NCI-H1436 (cell line): Measurements from ENCODE around the gene FGD6.
"Not testable (repeated sequence)": the region's sequence is repeated elsewhere in the genome, so short reads cannot be mapped to it uniquely, and the experiment has no call there.

Source experiments
- DNase-seq: peaks from one replicate; lab custom pipeline; 2025; lab: John Stamatoyannopoulos, UW

The FGD6 gene

DNA sequence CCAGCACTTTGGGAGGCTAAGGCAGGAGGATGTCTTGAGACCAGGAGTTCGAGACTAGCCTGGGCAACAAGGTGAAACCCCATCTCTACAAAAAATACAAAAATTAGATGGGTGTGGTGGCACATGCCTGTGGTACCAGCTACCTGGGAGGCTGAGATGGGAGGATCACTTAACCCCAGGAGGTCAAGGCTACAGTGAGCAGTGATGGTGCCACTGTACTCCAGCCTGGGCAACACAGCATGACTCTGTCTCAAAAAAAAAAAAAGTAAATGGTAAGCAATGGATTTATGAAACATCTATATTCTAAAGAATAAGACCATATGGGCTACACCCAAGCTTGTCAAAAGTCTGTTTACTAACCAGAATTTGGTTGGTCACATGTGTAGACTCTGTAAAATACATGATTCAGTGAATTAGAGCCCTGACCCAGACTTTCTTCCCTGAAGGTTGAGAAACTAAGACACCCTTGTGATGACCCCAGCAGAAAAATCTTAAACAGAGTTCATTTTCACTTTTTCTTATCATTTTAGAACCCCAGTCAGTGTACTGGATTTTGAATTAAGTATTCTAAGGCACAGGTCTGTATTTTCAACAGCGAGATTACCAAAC is 12.1 kb downstream of the FGD6 start:
- no peak for DNase-seq

DNA sequence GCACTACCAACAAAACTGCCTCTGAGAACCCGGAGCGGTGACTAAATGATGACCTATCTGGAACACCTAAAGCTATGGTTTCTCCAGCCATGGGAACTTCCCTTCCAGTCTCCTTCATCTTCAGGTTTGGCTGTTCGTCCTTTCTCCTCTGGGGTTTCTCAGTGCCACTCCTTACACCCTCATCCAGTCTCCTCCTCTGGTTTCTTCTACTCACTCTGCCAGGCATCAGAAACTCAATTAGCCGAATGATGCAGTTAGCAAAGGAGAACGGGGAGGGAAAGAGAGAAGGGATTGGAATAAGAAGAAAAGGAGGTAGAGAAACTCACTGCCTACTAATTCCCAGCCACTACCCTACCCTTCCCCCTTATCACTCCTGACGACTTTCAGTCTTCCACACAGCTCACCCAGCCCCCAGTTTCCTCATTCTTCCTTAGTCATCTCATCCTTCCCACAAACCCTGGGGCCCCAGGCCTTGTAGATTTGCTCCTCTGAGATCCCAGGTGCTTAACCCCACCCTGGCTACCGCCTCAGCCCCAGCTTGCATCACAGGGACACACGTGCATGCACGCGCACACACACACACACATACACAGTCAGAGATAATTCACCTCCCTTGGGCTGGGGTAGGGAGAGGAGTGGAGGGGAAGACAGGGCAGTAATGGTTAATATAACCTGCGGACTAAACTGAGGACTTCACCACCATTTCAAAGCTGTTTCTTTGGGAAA is 13.0 kb downstream of the FGD6 start:
- DNase-seq, result no peak

DNA sequence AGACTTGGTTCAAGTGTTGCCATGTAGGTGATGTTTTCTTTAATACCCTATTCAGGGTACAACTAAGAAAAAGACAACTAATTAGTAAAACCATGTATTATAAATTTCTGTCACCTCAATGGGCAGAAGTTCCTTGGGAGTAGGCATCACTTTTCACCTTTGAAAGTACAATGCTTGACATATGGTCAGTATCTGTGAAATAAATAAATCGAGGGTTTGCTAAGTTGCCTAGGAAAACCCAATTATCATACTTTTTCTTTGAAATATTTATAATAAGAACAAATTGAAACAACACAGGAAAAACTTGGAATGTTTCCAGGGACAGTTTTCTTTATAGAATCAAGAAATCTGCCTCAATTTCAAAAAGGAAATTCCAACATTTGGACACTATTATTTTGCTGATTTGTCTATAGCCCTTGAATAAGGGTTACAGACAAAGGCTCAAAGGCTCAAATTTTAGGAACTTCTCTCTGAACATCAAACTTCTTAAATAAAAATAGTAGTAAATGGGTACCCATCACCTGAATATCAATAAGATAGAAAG is 13.7 kb downstream of the FGD6 start:
- DNase-seq, result no peak

DNA sequence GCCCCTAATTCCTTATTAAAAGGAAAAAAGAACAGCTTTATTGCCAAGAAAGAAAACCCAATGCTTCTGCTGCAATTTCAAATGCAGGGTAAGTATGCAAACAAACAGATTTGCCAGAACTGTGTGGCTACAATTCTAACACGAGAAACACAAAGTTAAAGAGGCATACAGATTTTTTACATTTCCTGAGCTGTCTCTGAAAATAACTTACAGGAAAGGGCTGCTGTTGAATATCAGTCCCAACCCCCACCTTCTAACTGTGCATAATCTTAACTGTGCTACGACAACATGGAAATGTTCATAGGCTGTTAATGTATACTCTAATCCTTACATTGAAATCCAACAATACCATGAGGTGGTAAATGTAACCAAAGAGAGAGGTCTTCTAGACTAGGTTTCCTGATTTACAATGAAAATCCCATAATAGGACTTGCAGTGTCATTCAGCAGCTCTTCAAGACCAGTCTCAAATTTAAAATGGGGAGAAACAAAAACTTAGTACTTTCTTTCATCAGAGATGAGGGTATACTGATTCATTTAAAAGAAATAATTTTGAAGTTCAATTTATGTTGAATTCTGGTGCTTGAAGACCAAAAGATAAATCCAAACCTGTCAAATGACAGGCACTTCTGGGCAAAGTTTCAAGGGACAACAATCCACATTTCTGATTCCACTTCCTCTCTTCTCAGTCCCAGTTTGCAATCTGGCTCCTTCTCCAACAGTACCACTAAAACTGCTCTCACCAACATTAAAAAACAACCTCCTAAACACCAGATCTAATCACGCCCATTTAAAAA is 14.4 kb downstream of the FGD6 start:
- no peak for DNase-seq

DNA sequence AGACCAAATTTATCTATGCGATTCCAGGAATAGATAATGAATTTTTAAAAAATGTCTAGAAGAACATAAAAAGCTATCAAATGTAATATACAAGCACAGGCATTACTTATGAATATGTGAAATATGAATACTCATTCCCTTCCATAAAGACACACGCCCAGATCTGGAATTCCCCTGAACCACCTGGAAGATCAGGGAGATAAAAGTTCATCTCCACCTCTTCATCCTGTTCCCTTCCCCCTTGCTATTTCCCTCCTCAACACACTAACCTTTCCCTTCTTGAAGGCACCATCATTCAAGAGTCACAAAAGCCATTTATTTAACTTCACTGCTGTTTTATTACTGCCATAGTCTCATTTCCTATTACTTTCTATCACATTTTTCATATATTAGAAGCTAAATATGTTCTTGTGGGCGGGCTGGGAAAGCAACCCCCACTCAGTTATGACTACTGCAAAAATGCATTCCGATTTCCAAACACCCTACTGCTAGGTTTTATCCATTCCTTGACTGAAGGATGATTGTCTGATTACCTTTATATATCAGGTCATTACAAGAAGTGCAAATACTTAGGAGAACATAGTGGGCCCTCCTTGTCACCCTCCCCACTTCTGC is 16.1 kb downstream of the FGD6 start:
- no peak for DNase-seq

DNA sequence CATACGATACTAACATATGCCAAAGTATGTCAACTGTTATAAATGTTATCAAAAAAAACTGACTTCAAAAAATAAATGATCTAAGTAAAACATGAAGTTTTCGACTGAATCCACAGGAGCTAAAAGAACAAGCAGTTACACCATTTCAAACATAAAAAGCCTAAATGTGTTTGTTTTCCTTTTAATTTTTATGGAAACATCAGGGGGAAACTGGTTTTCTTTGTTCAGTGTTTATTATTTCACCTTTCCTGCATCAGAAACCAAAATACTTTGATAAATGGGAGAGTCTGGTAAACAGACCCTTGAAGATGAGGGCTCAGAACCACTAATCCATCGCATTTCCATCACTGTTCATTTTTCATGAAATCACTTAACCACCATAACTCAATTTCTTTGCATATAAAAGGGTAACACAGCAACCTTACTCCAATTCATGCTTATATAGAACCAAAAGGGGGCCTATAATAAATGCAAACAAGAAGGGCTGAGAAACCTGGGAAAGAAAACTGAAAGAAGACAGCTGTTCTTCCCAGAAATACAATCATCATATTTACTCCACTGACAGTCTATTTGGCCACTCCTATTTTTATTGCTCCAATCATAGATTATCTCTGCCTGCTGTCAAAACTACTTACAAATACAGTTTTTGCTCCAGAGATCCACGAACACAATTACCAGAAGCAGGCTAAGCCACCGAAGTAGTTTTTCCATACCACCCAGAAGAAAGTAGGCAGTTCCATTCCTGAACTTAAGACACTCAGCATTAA is 17.0 kb downstream of the FGD6 start:
- DNase-seq, result no peak

DNA sequence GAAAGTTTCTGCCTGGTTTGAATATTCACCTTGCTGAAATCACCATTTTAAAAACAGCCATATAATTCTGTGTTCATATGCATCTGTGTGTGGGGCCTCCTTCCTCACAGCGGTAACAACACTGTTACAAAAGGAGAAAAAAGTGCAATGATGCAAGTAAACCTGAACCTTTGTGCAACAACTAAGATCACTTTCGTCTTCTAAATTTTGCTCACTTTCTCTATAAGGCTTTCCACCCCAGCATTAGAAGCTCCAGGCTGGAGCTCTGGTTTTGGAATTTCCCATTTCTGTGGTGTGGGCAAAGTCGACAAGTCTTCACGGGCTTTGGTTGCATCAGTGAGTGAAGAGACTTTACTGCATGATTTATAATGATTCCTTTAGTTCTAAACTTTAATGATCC is 18.4 kb downstream of the FGD6 start:
- DNase-seq, result no peak

DNA sequence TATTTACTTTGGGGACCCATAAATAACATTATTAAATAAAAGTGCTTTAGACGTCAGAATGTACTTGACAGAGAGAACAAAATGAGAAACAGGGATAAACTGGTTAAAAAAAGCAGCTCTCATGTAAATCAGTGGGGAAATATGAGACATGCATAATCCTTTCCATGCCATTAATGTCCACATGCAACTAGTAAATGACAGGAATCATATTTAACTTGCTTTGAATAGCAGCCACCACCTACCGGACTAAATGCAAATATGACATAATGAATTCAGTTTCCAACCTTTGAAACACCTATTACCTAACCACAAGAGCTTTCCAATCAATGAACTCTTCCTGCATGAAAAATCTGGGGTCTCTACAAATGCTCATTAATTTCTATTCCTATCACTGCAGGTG is 19.6 kb downstream of the FGD6 start:
- no peak for DNase-seq

DNA sequence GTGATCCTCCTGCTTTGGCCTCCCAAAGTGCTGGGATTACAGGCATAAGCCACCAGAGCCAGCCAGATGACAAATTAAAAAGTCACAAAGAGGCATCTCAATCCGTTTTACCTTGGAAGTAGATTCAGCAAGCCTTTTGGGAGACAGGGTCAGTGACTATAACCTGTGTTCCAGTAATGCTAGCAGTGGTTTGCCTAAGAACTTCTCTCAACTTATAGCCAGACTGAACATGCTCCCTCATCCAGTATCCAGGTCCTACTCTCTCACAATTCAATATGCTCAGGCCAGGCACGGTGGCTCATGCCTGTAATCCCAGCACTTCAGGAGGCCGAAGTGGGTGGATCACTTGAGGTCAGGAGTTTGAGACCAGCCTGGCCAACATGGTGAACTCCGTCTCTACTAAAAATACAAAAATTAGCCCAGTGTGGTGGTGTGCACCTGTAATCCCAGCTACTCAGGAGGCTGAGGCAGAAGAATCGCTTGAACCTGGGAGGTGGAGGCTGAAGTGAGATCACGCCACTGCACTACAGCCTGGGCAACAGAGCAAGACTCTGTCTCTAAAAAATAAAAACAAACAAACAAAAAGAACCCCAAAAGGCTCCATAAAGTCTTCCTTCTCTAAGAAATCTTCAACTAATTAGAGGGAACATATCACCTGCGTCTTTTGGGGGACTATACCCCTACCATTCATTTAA is 20.2 kb downstream of the FGD6 start:
- not testable (repeated sequence) for DNase-seq

DNA sequence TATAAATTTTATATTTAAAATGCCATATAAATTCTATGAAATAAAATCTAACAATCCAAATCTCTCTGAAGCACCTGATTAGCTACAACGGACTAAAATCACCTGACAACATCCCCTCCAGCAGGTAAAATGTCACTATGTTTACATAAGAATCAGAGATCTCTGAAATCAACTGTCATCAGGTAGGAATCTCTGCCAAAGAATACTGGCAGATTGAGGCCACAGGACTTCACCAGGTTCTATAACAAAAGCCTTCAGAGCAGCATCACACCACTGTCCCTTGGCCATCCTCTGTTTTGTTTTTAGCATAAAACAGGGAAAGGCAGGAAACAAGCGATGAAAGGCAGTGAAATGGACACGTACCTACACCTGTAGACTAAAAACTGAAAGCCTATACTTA is 22.1 kb downstream of the FGD6 start:
- DNase-seq, result no peak

DNA sequence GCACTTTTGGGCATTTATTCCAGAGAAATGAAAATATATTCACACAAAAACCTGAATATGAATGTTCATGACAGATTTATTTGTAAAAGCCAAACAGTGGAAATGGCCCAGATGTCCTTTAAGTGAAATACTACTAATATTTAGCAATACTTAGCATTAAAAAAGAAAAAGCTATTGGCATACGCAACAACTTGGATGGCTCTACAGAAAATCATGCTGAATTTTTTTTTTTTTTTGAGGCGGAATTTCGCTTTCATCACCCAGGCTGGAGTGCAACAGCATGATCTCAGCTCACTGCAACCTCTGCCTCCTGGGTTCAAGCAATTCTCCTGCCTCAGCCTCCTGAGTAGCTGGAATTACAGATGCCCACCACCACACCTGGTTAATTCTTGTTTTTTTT is 24.1 kb downstream of the FGD6 start:
- DNase-seq, result no peak

DNA sequence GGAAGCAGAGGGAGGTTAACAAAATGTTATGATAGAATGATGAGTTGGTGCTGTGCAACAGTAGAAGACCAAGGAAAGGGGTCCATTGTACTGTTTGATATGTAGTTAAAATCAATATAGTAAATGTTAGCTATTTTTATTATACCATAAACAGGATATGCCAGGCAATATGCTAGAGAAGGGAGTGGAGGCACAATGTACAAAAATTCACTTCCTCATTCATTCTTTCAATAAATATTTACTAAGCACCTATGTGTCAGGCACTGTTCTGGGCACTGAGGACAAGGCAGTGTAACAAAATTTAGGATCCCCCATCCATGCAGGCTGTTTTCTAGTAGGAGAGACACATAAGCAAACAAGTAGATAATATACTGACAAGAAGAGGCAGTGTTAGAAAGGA is 25.0 kb downstream of the FGD6 start:
- no peak for DNase-seq

DNA sequence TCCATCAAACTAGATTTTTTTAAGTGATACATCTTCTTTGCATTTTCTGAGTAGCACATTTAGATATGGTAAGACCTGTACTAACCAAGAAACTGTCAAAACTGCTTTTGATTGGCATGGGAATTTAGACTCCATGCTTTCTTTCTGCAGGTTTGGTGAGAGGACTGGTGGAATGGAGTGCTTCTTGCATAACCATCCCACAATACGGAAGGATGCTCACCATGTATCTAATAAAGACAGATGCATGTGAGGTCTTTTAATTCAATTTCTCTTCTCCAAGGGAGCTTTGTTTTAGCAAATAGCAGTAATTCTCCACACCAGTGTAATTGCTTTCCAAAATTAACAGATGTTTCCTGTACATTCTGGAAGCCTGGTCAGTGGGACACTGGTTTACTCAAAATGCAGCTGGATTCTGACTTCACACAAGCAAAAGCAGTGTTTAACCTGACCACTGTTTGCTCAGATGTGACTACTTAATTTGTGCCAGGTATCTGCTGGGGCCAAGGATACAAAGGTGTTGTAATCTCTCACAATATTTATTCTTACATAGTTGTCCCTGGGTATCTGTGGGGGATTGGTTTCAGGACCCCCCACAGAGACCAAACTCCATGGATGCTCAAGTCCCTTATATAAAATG is 26.1 kb downstream of the FGD6 start:
- DNase-seq, result no peak

DNA sequence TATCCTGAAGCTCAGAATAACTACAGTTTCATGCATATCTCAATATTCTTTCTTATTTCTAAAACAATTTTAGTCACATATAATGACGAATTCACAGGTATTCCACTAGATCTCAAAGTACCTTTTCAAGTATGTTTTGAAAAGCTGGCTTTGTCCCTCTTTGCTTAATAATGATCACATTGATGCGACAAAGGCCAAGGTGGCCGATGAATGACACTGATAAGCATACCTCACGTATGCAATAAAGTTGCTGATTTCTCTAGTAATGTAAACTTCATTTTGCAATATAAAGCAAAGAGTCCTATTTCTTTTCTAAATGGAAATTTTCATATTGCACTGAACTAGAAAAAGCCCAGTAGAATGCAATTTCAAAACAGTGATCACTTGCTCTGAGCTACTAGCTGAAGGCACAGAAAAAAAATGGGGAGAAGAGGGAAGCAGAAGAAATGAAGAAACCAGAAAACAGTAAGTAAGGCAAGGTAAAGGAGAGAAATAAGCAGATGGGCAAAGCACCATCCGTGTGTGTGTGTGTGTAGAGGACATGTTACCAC is 29.3 kb downstream of the FGD6 start:
- no peak for DNase-seq

DNA sequence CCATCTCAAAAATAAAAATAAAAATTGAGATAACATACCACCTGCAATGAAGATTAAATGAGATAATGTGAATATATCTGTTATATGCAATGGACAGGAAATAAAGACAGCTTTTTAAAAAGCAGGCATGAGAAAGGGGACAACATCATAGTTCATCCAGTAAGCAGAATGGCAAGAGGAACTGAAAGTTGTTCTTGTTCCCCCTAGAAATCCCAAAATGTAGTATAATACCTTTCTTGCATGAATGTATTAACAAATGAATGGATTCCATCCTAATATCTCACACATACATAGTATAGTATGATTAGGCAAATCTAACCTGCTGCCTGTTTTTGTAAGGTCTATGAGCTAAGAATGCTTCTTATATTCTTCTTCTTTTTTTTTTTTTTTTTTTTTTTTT is 31.4 kb downstream of the FGD6 start:
- no peak for DNase-seq

DNA sequence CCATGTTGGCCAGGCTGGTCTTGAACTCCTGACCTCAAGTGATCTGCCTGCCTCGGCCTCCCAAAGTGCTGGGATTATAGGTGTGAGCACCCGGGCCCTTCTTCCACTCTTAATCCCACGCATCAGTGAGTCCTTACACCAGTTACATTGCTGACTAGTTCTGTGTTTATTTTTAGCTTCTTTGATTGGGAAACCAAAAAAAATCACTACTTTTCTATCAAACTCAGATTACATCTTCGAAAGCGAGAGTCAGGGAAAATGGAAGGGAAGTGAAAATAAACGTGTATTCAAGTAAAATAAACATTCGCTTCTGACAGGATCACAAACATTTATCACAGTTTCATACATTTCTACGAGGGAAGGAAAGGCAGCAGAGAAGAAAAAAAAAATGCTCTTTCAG is 32.2 kb downstream of the FGD6 start:
- DNase-seq, result no peak

DNA sequence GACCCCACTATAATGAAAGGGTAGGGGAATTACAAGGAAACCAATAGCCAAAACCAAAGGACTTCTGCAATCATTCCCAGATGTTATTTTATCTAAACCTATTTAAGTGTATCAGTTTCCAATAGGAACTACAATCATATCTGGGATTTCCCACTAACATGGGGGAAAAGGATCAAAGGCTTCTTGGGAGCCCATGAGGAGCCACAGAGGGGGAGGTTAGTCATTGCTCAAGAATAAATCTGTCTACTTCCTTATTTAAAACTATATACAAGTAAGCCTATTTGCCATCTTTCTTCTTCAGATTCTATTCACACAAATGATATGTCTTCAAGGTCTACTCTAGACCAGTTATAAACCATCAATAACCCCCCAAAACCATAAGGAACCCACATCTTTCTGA is 33.1 kb downstream of the FGD6 start:
- no peak for DNase-seq

DNA sequence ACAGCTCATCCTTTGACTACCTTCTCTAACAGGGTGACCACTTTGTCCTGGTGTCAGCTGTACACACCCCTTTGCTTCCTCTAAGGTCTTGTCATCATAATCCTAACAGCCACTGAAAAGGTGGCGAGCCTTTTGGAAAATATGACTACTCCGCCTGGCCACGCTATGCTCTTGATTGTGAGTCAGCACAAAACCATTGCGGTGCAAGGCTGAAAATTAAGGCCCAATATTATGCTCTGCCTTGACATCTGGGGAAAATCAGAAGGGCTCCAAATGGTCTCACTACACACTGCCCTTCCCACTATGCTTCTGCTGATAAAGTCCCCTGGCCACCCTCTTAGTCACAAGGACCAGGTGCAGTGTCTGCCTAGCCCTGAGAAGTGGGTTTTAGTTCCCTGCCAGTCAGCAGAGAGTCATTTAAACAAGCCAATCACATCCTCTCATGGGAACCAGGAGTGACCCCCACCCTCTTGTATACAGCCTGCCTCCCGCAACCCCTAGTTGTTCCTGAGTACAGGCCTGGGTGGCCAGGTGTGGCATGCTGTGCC is 34.3 kb downstream of the FGD6 start:
- no peak for DNase-seq

DNA sequence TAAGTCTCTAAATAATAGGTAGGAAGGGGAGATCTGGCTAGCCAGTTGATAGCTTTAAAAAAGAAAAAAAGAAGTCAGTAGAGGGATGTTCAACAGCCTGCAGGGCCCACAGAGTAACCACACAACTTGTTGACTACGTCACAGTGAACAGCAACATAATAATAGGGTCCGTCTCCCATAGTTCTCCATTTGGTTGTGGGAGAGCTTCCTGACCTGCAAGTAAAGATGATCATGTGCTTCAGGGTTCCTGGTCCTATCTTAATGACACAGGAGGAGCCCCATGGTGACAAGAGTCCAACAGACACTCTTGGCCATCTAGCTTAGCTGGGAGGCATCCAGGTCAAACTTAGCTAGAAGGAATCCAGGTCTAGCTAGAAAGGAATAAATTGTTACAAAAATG is 36.2 kb downstream of the FGD6 start:
- DNase-seq, result no peak

DNA sequence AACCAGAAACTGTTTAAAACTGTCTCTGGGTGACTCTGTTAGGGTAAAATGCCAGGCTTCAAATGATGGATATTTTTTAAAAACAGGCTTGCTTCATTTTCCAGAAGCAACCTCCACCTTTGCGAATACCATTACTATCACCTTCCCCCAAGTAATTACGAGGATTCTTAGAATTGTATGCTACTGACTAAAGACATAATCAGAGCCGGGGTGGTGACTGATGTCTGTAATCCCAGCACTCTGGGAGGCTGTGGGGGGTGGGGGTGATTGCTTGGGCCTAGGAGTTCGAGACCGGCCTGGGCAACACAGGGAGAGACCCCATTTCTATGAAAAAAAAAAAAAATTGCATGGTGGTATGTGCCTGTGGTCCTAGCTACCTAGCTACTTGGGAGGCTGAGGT is 38.3 kb downstream of the FGD6 start:
- no peak for DNase-seq
